HEK293T (cell line): ENCODE data around the gene CKMT2.

ENCODE experiments used
- ARNT ChIP-seq: fragments of 450-650 bp; IDR thresholded peaks from 2 replicates; pipeline ENCODE4 v1.6.1; 2017; ENCODE audit warnings: mild to moderate bottlenecking
- BHLHE40 ChIP-seq: fragments of 450-650 bp; IDR thresholded peaks from 2 replicates; pipeline ENCODE4 v1.6.1; 2016; ENCODE audit warnings: mild to moderate bottlenecking, moderate library complexity, borderline replicate concordance
- CTBP1 ChIP-seq: fragments of 450-650 bp; IDR thresholded peaks from 2 replicates; pipeline ENCODE4 v1.6.1; 2016; ENCODE audit warnings: borderline replicate concordance
- FOXA1 ChIP-seq: fragments of 450-650 bp; IDR thresholded peaks from 2 replicates; pipeline ENCODE4 v1.6.1; 2016; ENCODE audit warnings: mild to moderate bottlenecking
- FOXK2 ChIP-seq: fragments of 450-650 bp; IDR thresholded peaks from 2 replicates; pipeline ENCODE4 v1.6.1; 2016; ENCODE audit warnings: mild to moderate bottlenecking
- FOXM1 ChIP-seq: fragments of 450-650 bp; IDR thresholded peaks from 2 replicates; pipeline ENCODE4 v1.6.1; 2017; ENCODE audit warnings: mild to moderate bottlenecking, borderline replicate concordance
- HDGF ChIP-seq: fragments of 450-650 bp; IDR thresholded peaks from 2 replicates; pipeline ENCODE4 v1.6.1; 2017; ENCODE audit warnings: antibody characterized with exemption, borderline replicate concordance
- NFRKB ChIP-seq: fragments of 450-650 bp; IDR thresholded peaks from 2 replicates; pipeline ENCODE4 v1.6.1; 2016; ENCODE audit warnings: mild to moderate bottlenecking, moderate library complexity
- PKNOX1 ChIP-seq: fragments of 450-650 bp; IDR thresholded peaks from 2 replicates; pipeline ENCODE4 v1.6.1; 2016
- SP1 ChIP-seq: fragments of 450-650 bp; IDR thresholded peaks from 2 replicates; pipeline ENCODE4 v1.6.1; 2017
- SUZ12 ChIP-seq: fragments of 450-650 bp; IDR thresholded peaks from 2 replicates; pipeline ENCODE4 v1.6.1; 2016; ENCODE audit warnings: mild to moderate bottlenecking
- TARDBP ChIP-seq: fragments of 450-650 bp; IDR thresholded peaks from 2 replicates; pipeline ENCODE4 v1.6.1; 2016
- ZNF384 ChIP-seq: fragments of 450-650 bp; IDR thresholded peaks from 2 replicates; pipeline ENCODE4 v1.6.1; 2016

- TF ChIP-seq NFRKB (no peak), SP1 (no peak), SUZ12 (no peak), TARDBP (no peak), PKNOX1 (no peak), CTBP1 (no peak), ZNF384 (no peak), HDGF (no peak), FOXK2 (no peak), BHLHE40 (no peak), ARNT (no peak), FOXM1 (no peak), FOXA1 (no peak)
Measured at GRCh38 chr5:81239613-81240012, 6.5 kb downstream of the CKMT2 start.
